GM18502 (cell line): ENCODE data around the gene CMSS1.

Experiments used
- ATAC-seq: cut with Tn5 transposase; IDR thresholded peaks from one replicate; pipeline ENCODE4 v1.9.1; 2021; ENCODE audit warnings: mild to moderate bottlenecking; ENCODE audit not compliant: unreplicated experiment, poor library complexity

Gene CMSS1

GRCh38 chr3:99895703-99896441 lies 78.2 kb downstream of the CMSS1 start:
- no peak for ATAC-seq

- no peak for ATAC-seq
Measured at GRCh38 chr3:99896482-99896881, 78.8 kb downstream of the CMSS1 start.

GRCh38 chr3:99899603-99900002 lies 81.9 kb downstream of the CMSS1 start:
- no peak for ATAC-seq

DNA sequence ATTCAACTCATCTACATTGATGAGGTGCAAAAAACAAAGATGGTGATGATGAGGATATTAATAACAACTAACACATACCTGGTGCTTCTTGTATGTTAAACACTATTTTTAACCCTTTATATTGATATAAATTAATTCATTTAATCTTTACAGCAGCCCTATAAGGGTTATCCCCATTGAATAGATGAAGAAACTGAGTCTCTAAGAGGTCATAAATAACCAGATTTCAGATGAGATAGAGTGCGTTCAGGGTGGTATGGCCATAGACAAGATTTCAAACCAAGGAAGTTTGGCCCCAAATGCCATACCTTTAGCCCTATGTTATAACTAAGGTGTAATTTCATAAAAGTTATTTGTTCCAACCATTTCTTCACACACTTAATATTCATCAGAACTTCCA lies 82.6 kb downstream of the CMSS1 start:
- no peak for ATAC-seq

DNA sequence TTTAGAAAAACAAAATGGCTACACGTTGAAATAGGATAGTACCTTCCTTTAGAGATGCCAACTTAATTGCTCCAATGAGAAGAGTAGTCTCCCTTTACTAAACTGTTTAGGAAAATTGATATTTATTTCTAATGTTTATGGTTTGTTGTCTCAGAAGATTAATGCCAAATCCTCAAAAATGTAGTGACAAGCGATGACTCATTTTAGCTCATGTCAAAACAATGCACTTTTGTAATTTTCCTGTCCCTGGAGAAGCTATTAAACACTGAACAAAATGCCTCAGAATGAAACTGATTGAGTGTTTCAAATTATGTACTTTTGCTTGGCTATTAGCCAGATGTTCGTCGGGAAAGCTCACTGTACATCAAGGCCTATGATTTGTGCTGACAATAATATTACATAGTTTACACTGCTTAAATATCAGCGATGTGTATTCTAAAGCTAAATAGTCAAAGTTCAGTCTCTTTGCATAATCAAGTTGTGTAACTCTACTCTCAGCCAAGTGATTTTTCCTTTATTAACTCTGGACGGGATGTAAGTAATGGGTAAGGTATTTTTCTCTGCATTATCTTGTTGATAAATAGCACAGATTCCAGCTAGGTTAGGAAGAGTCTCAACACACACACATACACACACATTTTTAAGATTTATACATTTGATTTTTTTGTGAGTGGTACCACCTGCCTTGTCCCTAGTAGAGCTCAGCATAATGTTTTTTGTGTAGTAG lies 83.7 kb downstream of the CMSS1 start:
- ATAC-seq = no peak

DNA sequence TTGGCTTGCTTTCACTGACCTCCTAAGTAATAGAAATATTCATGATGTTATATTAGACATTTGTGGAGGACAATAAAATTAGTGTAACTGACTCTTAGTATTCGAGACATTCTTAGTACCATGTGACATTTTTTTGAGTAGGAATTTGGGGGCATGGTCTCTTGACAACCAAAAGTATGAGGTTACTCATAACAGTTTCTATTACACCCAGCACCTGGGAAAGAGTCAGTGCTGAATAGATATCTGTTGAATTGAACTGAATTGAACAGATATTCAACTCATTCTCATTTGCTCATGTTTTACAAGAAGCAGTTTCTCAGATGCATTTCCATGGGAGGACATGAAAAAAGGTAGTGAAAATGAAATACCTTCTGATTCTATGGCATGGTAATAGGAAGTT lies 84.4 kb downstream of the CMSS1 start:
- no peak for ATAC-seq

DNA sequence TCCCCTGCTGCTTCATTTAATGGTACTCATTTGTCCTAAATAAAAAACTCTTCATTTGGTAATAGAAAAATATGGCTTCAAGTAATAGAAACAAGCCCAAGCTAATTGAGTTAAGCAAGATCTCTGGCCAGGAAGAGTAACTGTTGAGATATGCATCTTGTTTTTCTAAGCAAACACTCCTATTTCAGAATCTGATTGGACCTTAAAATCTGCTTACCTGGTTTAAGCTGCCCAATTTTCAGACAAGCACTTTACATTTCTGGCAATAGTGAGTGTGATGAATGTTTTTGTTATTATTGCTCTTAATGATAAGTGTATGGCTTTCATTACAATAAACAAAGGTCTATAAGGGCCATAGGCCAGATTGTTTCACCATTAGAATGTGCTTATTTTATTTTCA lies 86.2 kb downstream of the CMSS1 start:
- ATAC-seq = no peak

DNA sequence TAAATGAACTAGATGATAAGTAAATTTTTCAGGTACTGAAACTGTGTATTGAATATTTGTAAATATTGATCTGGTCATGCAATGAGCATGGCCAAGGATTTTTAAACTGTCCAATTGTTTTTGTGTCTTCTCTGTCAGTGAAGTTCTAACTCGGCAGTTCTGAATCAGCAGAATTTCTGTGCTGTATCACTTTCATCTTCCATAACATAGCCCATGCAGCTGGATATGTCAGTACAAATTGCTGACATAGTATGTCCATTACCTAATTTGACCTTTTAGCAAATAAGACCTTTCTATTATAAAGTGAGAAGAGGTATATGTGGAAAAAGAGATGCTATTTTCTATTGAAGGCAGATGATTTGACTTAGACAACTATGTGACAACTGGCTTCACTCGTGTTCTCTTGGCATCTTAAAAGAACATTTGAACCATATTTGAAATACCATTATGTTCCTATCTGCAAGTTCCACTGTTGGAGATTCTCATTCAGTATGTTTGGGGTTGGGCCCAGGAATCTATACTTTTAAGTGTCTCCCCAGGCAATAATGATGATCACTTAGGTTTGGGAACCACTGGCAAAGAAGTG lies 90.4 kb downstream of the CMSS1 start:
- ATAC-seq = no peak

DNA sequence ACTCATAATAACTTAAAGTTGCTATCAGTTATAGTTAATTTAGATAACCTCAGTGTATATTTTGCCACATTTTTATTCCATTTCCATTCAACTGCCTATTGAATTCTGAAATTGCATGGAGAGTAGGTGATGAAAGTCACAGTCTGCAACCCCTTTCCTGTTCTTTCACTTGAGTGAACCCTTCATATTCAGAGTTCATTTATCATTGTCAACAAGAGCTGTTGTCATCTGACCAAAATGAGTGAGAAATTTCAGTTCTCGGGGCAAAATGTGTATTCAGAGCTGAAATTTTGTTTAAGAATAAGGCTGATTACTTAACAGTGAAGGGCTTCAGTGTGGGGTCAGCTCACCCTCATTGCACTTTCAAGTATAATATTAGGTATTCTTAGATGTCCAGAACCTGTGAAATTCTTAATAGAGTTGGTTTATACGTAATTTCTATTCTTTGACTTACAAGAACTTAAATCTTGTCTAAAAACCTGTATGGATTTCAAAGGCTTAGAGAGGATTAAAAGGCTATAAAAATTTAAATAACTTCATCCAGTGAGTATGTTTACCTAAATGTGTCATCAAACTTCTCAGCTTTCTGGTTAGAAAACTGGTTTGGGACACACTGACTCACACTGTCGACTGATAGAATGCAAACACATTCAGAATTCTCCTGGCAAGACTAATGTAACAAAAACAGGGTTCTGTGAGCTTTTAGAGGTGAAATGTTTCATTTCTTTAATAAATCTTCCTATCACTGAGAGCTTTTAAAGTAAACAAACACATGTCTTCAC lies 92.2 kb downstream of the CMSS1 start:
- no peak for ATAC-seq

- no peak for ATAC-seq
Measured at GRCh38 chr3:99910752-99911290, 93.2 kb downstream of the CMSS1 start.

GRCh38 chr3:99911433-99911832 lies 93.8 kb downstream of the CMSS1 start:
- no peak for ATAC-seq

DNA sequence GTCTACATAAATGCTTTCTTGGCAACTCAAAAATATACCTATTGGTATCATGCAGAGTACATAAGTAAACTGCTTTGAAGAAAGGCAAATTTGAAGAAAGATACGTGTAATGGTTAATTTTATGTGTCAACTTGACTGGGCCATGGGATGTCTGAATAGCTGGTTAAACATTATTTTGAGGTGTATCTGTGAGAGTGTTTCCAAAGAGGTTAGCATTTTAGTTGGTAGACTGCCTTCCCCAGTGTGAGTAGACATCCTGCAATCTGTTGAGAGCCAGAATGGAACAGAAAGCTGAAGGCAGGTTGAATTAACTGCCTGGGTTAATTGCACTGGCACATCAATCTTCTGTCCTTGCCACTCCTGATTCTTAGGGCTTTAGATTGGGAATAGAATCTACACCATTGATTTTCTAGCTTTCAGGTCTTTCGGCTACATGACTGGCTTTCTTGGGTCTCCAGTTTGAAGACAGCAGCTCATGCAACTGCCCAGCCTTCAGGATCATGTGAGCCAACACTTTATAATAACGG lies 98.3 kb downstream of the CMSS1 start:
- no peak for ATAC-seq

DNA sequence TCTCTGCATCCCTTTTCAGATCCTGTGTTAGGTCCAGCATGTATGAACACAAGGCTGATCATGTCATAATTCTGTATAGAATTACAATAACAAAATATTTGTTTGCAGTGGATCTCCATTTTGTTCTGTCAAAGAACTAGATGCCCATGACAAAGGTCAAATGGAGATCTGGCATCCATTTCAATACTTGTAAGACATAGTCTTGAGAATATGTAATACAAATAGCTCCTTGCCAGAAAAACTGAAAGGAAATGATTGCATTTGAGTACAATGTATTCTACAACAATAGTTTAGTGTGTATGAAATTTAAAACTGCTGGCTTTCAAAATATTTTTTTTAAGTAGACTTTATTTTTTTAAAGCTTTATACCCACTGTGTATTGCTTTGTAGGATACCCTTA lies 101.1 kb downstream of the CMSS1 start:
- no peak for ATAC-seq

DNA sequence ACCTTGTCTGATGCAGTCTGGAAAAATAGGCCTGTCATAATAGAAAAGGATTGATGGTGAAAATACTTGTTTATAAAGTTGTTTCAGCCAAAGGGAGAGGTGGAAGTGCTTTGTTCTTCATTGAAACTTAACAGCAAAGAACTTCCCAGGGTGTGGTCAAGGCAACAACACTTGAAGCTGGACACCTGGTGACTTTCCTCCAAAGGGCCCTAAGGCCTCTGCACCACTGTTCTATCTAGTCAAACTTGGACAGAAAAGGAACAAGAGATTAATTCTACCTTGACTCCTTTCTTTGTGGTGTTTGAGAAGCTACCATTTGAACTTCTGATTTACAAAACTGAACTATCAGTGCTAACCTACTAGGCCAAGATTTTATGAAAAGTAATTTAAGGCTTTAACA lies 102.0 kb downstream of the CMSS1 start:
- ATAC-seq = no peak

- peak; percentile 79 for ATAC-seq
Measured at GRCh38 chr3:99920481-99921376, 103.1 kb downstream of the CMSS1 start.

DNA sequence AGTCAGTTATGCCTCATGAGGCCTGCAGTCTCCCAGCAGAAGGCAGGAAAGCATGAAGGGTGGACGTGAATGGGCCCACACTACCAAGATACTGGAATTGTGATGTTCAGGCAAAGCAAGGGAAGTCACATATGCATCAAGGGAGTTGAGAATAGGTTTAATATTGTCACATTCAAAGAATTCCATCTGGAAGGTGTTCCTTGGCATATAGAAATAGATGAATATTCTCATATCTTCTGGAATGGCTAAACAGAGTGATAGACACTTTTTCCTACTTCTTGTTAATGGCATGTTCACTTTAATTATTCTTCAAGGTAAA lies 103.7 kb downstream of the CMSS1 start:
- ATAC-seq = no peak

- ATAC-seq = no peak
Measured at GRCh38 chr3:99921986-99922385, 104.3 kb downstream of the CMSS1 start.

DNA sequence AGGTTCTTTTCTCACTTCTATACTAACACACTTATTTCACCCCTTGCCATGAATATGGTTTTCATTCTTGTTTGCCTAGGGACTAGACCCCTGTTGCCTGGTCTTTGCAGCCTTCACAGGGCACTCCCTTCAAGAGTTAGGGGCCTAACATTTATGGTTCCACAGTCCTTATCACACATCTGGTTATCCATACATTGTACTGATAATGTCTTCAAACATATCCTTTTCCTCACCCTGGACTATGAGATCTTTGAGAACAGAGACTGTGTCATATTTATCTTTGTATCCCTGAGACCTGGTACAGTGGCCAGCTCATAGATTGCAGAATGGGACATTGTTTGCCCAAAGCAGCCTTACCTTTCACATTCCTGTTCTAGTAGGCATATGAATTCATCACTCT lies 106.2 kb downstream of the CMSS1 start:
- ATAC-seq = no peak

GRCh38 chr3:99925584-99926230 lies 108.0 kb downstream of the CMSS1 start:
- ATAC-seq = no peak
